H9 (cell line): Measurements from ENCODE around the gene CBFA2T2. TPM values are rescaled to one million over a fixed set of nuclear protein-coding genes. Genes with fewer than 3 reads are reported as not detected.

Source experiments
- DNase-seq: peaks from one replicate; pipeline ENCODE4 v3.0.0-alpha.2; 2017
- H2AFZ ChIP-seq: one replicate; pipeline ENCODE4 v1.6.1; 2013; ENCODE audit warnings: mild to moderate bottlenecking, low read length, control low read depth, moderate library complexity
- H2AK5ac ChIP-seq: 2 replicates; pipeline ENCODE4 v1.6.1; 2013; ENCODE audit warnings: low read length, control low read depth, mixed read lengths; ENCODE audit not compliant: insufficient read length
- H2BK120ac ChIP-seq: one replicate; pipeline ENCODE4 v1.6.1; 2013; ENCODE audit warnings: low read depth, mild to moderate bottlenecking, low read length, control low read depth, inconsistent platforms; ENCODE audit not compliant: poor library complexity, severe bottlenecking
- H2BK12ac ChIP-seq: 2 replicates; pipeline ENCODE4 v1.6.1; 2013; ENCODE audit warnings: low read length, control low read depth, mixed read lengths, low read depth; ENCODE audit not compliant: insufficient read length
- H2BK15ac ChIP-seq: 2 replicates; pipeline ENCODE4 v1.6.1; 2013; ENCODE audit warnings: low read depth, low read length, control low read depth
- H2BK20ac ChIP-seq: one replicate; pipeline ENCODE4 v1.6.1; 2013; ENCODE audit warnings: low read depth, mild to moderate bottlenecking, low read length, control low read depth, inconsistent platforms; ENCODE audit not compliant: poor library complexity, severe bottlenecking
- H2BK5ac ChIP-seq: 2 replicates; pipeline ENCODE4 v1.6.1; 2013; ENCODE audit warnings: low read length, control low read depth, mixed read lengths; ENCODE audit not compliant: insufficient read length
- H3K14ac ChIP-seq: 2 replicates; pipeline ENCODE4 v1.6.1; 2013; ENCODE audit warnings: low read length, control low read depth; ENCODE audit not compliant: insufficient read depth
- H3K18ac ChIP-seq: 2 replicates; pipeline ENCODE4 v1.6.1; 2013; ENCODE audit warnings: low read depth, mild to moderate bottlenecking, mixed read lengths, low read length, control low read depth; ENCODE audit not compliant: insufficient read length
- H3K23ac ChIP-seq: 2 replicates; pipeline ENCODE4 v1.6.1; 2013; ENCODE audit warnings: low read length, control low read depth, mixed read lengths, low read depth; ENCODE audit not compliant: insufficient read length
- H3K23me2 ChIP-seq: 2 replicates; pipeline ENCODE4 v1.6.1; 2013; ENCODE audit warnings: low read depth, mild to moderate bottlenecking, mixed read lengths, low read length, control low read depth; ENCODE audit not compliant: insufficient read length, poor library complexity, severe bottlenecking
- H3K27ac ChIP-seq: 2 replicates; pipeline ENCODE4 v1.5.1; 2013; ENCODE audit warnings: low read length, control low read depth, mixed read lengths, low read depth; ENCODE audit not compliant: insufficient read length
- H3K27me3 ChIP-seq: 2 replicates; pipeline ENCODE4 v1.6.1; 2013; ENCODE audit warnings: low read length, control low read depth, inconsistent platforms; ENCODE audit not compliant: insufficient read depth
- H3K4ac ChIP-seq: 2 replicates; pipeline ENCODE4 v1.6.1; 2013; ENCODE audit warnings: low read depth, mild to moderate bottlenecking, control low read depth, inconsistent platforms, low read length, moderate library complexity
- H3K4me1 ChIP-seq: 2 replicates; pipeline ENCODE4 v1.6.1; 2013; ENCODE audit warnings: low read length, control low read depth, inconsistent platforms; ENCODE audit not compliant: insufficient read depth
- H3K4me2 ChIP-seq: 2 replicates; pipeline ENCODE4 v1.6.1; 2013; ENCODE audit warnings: low read length, control low read depth, mixed read lengths; ENCODE audit not compliant: insufficient read length, insufficient read depth
- H3K56ac ChIP-seq: 2 replicates; pipeline ENCODE4 v1.6.1; 2013; ENCODE audit warnings: low read depth, mild to moderate bottlenecking, mixed read lengths, low read length, control low read depth; ENCODE audit not compliant: insufficient read length
- H3K79me1 ChIP-seq: 2 replicates; pipeline ENCODE4 v1.6.1; 2013; ENCODE audit warnings: low read depth, mild to moderate bottlenecking, moderate library complexity, low read length, control low read depth, inconsistent platforms; ENCODE audit not compliant: insufficient read depth, poor library complexity, severe bottlenecking
- H3K79me2 ChIP-seq: 2 replicates; pipeline ENCODE4 v1.6.1; 2013; ENCODE audit warnings: low read length, control low read depth, inconsistent platforms; ENCODE audit not compliant: insufficient read depth
- H3K9ac ChIP-seq: 2 replicates; pipeline ENCODE4 v1.6.1; 2013; ENCODE audit warnings: low read length, control low read depth, mixed read lengths; ENCODE audit not compliant: insufficient read length; ENCODE audit errors: extremely low read depth
- H3K9me3 ChIP-seq: one replicate; pipeline ENCODE4 v1.6.1; 2013; ENCODE audit warnings: low read depth, low read length, inconsistent platforms; ENCODE audit not compliant: control insufficient read depth
- H3T11ph ChIP-seq: one replicate; pipeline ENCODE4 v1.6.1; 2013; ENCODE audit warnings: mild to moderate bottlenecking, low read length, control low read depth, inconsistent platforms
- H4K20me1 ChIP-seq: one replicate; pipeline ENCODE4 v1.6.1; 2013; ENCODE audit not compliant: control insufficient read depth, insufficient read length, insufficient read depth
- H4K5ac ChIP-seq: 2 replicates; pipeline ENCODE4 v1.6.1; 2013; ENCODE audit warnings: low read depth, mild to moderate bottlenecking, mixed read lengths, low read length, control low read depth; ENCODE audit not compliant: insufficient read length
- H4K8ac ChIP-seq: replicated peaks from 2 replicates; pipeline ENCODE4 v1.6.1; 2013; ENCODE audit warnings: low read length, control low read depth, mixed read lengths, low read depth; ENCODE audit not compliant: insufficient read length
- H4K91ac ChIP-seq: 2 replicates; pipeline ENCODE4 v1.6.1; 2013; ENCODE audit warnings: low read depth, mild to moderate bottlenecking, moderate library complexity, mixed read lengths, low read length, control low read depth; ENCODE audit not compliant: insufficient read length
- H3K27ac Mint-ChIP-seq, 3 experiments: 2 replicates in 2 of 3; 3 replicates in 1 of 3; pipeline ENCODE4 v1.8.0; 2020 to 2021; ENCODE audit warnings: mixed read lengths in 3 of 3, mild to moderate bottlenecking in 1 of 3, moderate library complexity in 1 of 3
- H3K27me3 Mint-ChIP-seq: 2 replicates; pipeline ENCODE4 v1.8.0; 2021; ENCODE audit warnings: low read depth, mild to moderate bottlenecking, moderate library complexity, mixed read lengths
- H3K36me3 Mint-ChIP-seq, 3 experiments: 2 replicates in 2 of 3; 3 replicates in 1 of 3; pipeline ENCODE4 v1.8.0; 2020 to 2021; ENCODE audit warnings: low read depth in 3 of 3, mixed read lengths in 3 of 3; ENCODE audit not compliant: insufficient read depth in 1 of 3
- H3K4me1 Mint-ChIP-seq, 2 experiments: 2 replicates each; pipeline ENCODE4 v1.8.0; 2020; ENCODE audit warnings: mixed read lengths in 2 of 2
- H3K4me3 Mint-ChIP-seq, 2 experiments: 2 replicates in 1 of 2; 3 replicates in 1 of 2; pipeline ENCODE4 v1.8.0; 2020 to 2021; ENCODE audit warnings: mild to moderate bottlenecking in 2 of 2, mixed read lengths in 2 of 2, moderate library complexity in 1 of 2
- H3K9me3 Mint-ChIP-seq, 2 experiments: 2 replicates in 1 of 2; 3 replicates in 1 of 2; pipeline ENCODE4 v1.8.0; 2020; ENCODE audit warnings: mild to moderate bottlenecking in 2 of 2, mixed read lengths in 2 of 2, moderate library complexity in 1 of 2
- CTCF ChIP-seq: fragments of 200-600 bp; sonication (generic); conservative IDR thresholded peaks from 3 replicates; pipeline ENCODE4 v1.8.0; 2021; ENCODE audit warnings: antibody characterized with exemption, mild to moderate bottlenecking
- WGBS: extraction: QIAGEN DNeasy Blood & Tissue Kit; methylation state at CpG from one replicate; pipeline ENCODE4 v1.1.7; 2013; ENCODE audit warnings: missing lambda C conversion rate, low lambda C conversion rate, mixed read lengths; ENCODE audit not compliant: insufficient read length; ENCODE audit errors: extremely low coverage; 5-methylcytosine and 5-hydroxymethylcytosine counted together
- total RNA-seq: library from RNA; stranded (reverse); gene quantifications from 2 replicates; pipeline ENCODE4 v1.2.1, GENCODE V29; 2021

The CBFA2T2 gene
- total RNA-seq, 1 experiment from 2014 or later: 11.2 TPM

GRCh38 chr20:33666293-33667244, 176.7 kb downstream of the CBFA2T2 start, which contains the start of gene ACTL10:
Gene ACTL10 (plus strand): TSS chr20:33666943. CDS start chr20:33667498, 555 bp downstream.
- no peak within 1 kb of the TSS for H2AK5ac ChIP-seq
- H2AFZ ChIP-seq: no peak within 1 kb of the TSS
- peak; percentile 36; the same call in 1 of the 3 replicates for TF ChIP-seq CTCF
- H3K4me1 ChIP-seq: no peaks in the 10 kb centered on the region; the same call in 1 of the 2 replicates
- peak within 1 kb of the TSS; percentile 63 to 72 for H3K4me3 Mint-ChIP-seq
- peaks cover 4% of the 10 kb centered on the region for H3K27me3 Mint-ChIP-seq
- no peak within 1 kb of the TSS for H3K56ac ChIP-seq
- H3K36me3 Mint-ChIP-seq: peaks cover 19 to 44% (median 32%) of the 10 kb centered on the region in 3 experiments
- H2BK15ac ChIP-seq: no peak within 1 kb of the TSS
- H4K91ac ChIP-seq: no peak within 1 kb of the TSS
- H2BK12ac ChIP-seq: no peak within 1 kb of the TSS
- H4K8ac ChIP-seq: no peak within 1 kb of the TSS
- H3K27ac ChIP-seq: no peak within 1 kb of the TSS
- no peak within 1 kb of the TSS for H2BK5ac ChIP-seq
- no peaks in the 10 kb centered on the region for H3K9me3 Mint-ChIP-seq
- H3T11ph ChIP-seq: no peak within 1 kb of the TSS
- H3K79me1 ChIP-seq: no peaks in the 10 kb centered on the region
- no peak within 1 kb of the TSS for H3K4ac ChIP-seq
- H3K27me3 ChIP-seq: no peaks in the 10 kb centered on the region
- H2BK20ac ChIP-seq: no peak within 1 kb of the TSS
- no peaks in the 10 kb centered on the region for H3K9me3 ChIP-seq
- no peaks in the 10 kb centered on the region for H4K20me1 ChIP-seq
- peak within 1 kb of the TSS; percentile 39 for H3K4me2 ChIP-seq
- no peak within 1 kb of the TSS for H3K18ac ChIP-seq
- H4K5ac ChIP-seq: no peak within 1 kb of the TSS
- peaks cover 18% of the 10 kb centered on the region for H3K23me2 ChIP-seq
- WGBS: no CpG with 5 or more reads among the region's 50 CpGs
- peaks cover 29 to 32% of the 10 kb centered on the region in 2 experiments for H3K4me1 Mint-ChIP-seq
- DNase-seq: peak; percentile 97
- H3K23ac ChIP-seq: no peak within 1 kb of the TSS
- no peak within 1 kb of the TSS for H3K9ac ChIP-seq
- H3K79me2 ChIP-seq: no peaks in the 10 kb centered on the region
- H3K14ac ChIP-seq: no peak within 1 kb of the TSS; the same call in 1 of the 2 replicates
- H2BK120ac ChIP-seq: no peak within 1 kb of the TSS
- H3K27ac Mint-ChIP-seq: peak within 1 kb of the TSS; percentile 31 to 92 (median 87); a peak in 4 of 7 replicates
